GM18517 (cell line): ENCODE measurements around the gene DNAH8.

Experiments used
- ATAC-seq: cut with Tn5 transposase; IDR thresholded peaks from one replicate; pipeline ENCODE4 v1.9.1; 2021; ENCODE audit warnings: mild to moderate bottlenecking, moderate library complexity; ENCODE audit not compliant: unreplicated experiment

DNAH8 gene

DNA sequence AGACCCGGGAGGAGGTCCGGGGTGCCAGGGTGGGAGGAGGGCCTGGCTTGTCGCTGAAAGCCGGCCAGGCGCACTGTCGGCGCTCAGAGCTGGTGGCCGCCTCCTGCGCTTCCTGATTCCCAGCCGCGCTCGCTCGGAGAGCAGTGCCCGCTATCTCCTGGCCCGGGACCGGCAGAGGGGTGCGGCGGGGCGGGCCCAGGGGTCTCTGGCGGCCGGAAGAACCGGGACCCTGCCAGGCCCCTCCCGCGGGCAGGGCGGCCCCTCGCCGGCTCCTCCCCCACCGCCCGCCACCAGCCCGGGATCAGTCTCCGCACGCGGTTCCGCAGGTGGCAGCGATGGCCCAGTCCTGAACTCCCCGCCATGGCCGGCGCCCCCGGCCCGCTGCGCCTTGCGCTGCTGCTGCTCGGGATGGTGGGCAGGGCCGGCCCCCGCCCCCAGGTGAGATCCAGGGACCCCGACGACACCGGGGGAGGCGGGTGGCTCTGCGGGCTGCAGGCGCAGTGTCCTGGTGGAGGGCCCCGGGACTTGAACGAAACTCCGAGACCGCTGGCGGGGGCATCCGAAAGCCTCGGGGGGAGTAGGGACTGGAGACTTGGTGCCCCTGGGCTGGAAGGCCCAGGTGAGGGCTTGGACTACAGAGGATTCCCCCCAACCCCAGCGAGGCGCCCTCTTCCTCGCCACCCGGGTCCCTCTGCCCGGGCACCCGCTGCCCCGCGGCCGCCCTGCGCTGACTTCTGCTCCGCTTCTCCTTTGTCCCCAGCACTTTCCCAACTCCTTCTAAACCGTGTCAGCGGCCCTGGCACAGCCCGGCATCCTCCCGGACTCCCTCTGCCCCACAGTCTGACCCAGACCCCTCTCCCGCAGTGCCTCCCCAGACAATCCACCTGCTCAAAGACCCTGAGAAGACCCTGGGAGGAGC lies 333.6 kb downstream of the DNAH8 start, which contains the start of gene GLP1R:
GLP1R (plus strand) TSS at position 301 of the 919 bp plus-strand sequence; CDS start at position 361, 60 bp downstream.
- ATAC-seq = no peak

DNA sequence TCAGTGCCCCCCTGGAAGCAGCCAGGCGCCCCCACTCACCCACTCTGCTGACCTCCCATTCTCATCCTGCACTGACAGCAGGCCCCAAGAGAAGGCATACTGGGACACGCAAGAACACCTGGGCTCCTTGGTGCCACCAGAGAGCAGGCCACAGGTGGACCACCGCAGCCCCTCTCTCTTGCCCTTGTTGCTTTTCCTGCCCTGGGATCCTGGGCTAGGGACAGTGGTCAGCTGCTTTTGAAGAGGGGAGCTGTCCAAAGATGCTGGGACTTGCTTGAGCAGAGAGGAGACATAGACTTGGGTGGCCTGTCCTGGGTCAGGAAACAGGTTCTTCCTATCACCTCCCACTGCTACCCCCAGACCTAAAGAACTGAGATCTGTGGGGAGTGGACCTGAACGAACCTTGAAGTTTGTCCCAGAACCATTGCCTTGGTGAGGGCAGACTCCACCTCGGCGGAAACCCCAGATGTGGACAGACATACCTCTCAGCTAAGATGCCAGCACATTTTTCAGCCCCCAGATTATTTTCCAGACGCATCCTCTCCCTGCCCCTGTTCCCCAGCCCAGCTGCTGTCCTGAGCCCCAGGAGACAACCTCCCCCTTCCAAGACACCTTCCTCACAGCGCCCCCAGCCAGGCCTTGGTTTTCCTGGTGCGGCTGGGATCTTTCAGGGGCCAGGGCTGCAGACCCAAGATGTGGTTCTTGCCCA lies 334.6 kb downstream of the DNAH8 start:
- ATAC-seq = no peak

DNA sequence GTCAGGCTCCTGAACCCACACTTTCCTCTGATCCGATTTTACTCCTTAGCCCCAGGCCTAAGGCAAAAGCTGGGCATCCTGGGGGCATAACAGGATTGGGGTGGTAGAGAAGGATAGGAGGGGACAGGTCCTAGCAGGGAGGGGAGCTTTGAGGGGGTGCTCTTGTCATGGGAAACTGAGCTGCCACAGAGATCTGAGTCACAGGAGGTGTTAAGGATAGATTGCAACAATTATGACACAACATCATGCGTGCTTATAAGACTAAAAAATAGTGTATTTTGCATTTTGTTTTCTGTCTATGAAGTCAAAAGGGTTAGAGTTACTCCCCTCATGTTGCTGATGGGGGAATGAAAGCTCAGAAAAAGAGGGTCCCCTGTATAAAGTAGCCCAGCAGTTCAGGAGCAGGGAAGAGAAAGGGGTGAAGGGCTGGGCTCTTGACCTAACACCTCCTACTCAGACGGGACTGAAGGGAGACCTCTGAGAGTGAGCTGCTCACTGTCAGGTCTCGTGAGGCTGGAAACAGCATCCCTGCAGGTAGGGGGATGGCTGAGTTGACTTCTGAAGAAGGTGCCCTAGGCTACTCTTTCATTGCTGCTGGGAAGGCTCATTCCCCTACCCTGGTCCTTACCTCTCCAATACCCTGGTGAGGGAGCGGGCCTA lies 335.5 kb downstream of the DNAH8 start:
- ATAC-seq = no peak

DNA sequence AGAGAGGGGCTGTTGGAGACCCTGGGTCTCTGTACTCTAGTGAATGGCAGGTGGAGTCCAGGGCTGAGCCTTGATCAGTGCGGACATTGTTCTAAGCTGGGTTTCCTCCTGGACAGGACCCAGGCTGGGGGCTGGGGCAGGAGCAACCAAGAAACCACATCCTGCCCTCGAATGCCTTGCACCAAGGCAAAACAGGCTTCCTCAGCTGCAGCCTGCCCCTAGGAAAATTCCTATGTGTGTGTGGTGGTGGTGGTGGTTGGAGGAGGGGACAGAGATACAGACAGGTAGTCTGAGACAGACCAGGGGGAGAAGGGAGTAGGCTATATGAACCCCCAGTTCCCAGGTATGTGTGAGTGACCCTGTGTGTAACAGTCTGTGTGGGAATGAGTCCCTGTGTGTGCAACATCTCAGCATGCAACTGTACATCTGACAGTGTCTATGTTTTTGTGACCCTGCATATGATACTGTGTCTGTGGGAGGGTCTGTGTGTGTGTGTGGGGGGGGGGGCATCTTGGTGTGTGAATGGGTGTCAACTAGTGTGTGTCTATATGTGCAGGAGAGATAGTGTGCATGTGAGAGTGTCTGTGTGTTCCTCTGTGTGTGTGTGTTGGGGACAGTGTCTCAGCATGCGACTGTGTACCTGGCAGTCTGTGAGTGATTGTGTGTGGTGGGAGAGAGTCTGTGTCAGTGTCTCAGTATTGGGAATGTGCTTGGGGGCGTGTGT lies 336.4 kb downstream of the DNAH8 start:
- no peak for ATAC-seq

DNA sequence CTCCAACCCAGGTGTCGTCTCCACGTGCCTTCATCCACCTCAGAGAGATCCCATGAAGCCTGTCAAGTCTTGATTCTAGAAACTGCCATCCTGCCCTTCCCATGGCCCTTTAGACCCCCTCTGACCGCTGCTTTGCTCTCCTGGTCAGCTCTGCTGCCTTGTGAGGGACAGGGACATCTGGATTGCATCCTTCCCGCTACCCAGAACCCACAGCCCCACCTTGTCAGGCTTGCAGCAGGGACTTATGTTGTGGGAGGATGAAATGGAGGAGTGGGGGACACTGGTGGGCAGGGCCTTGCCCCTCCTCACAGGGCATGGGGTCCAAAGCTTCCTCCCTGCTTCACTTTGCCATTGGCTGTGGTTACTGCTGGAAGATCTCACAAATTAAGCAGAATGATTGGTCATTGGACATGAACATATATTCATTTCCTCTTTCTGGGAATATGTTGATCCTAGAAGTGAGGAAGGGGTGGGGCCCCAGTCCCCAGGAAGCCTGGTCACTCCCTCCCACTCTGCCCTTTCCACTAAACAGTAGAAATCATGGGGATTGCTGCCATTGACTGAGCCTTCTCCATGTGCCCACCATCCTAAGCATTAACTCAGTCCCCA lies 338.0 kb downstream of the DNAH8 start:
- no peak for ATAC-seq

DNA sequence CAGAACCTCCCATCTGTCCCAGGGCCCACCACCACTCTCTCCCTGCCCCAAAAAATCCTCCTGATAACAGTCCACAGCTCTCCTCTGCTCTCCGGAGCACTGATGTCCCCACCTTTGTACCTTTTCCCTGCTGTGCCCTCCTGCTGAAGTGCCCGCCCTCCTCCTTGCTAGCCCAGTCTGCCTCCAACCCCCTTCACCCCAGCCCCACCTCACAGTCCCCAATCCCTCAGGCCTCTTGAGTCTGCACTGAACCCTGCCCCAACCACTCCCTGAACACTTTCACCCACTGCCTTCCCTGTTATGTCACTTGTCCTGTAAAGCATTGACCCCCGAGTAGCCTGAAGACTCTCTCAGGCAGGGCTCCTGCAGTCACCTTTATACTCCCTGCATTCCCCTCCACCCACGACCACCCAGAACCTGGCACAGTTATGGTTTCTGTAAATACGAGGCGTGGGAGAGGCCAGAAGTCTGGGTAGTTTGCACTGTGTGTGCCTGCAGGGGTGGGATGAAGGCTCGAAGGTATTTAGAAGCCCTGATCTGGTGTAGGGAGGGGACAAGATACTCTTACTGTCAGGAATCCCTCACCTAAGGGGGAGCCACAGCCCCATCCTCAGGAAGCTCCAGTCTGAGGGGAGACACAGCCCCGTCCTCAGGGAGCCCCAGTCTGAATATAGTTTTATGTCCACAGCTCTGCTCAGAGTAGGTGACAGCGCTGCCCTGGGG lies 338.9 kb downstream of the DNAH8 start:
- ATAC-seq = no peak

DNA sequence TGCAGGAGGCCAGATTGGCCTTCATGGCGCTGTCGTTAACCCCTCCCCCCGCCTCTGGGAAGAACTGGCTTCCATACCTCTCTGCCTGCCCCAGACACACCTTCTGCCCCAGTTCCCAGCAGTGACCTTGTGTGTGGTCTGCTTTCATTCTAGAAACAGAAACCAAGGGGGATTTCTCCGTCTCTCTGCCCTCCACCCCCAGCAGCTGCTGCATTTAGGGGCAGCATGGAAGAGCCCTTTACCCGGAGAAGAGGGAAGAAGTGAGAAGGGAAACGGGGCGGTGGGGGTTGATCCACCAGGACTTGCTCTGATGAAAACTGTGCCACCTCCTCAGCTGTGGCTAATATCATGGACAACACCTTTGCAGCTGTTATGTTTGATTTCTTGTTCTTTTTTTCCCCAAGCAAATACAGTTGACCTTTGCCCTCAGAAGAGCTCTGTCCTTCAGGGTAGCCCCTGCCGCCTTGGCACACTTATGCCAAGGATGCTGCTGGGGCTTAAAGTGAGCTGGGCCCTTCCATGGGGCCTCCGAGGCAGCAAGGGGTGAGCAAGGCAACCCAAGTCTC lies 339.5 kb downstream of the DNAH8 start:
- no peak for ATAC-seq

DNA sequence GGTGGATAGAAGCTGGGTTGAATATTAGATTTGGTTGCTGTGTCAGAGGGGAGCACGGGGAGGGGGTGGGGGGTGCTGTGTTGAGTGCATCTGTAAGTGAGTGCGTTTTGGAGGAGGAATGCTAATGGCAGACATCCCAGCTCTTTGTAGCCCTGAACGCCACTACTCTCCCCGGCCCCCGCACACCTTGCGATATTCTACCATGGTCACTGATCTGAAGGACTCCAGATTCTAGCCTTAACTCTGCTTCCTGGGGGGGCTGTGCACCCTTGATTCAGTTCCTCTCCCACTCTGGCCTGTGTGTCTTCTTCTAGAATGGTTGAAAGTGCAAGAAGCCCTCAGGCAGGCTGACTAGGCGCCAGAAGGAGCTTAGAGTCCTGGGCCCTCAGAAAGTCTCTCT lies 340.6 kb downstream of the DNAH8 start:
- no peak for ATAC-seq

DNA sequence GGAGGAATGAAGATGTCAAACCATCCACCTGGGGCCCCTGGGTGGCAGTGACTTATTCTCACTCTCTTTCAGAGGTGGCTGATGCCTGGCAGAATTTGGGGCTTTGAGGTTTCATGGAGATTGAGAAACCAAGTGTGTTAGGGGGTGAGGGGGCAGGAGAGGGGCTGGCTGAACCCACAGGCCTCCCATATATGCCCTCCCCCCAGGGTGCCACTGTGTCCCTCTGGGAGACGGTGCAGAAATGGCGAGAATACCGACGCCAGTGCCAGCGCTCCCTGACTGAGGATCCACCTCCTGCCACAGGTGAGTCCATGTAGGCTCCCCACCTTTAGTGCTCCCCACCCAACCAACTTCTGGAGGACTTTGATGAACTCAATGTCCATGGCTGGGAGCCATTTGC lies 341.1 kb downstream of the DNAH8 start:
- no peak for ATAC-seq

DNA sequence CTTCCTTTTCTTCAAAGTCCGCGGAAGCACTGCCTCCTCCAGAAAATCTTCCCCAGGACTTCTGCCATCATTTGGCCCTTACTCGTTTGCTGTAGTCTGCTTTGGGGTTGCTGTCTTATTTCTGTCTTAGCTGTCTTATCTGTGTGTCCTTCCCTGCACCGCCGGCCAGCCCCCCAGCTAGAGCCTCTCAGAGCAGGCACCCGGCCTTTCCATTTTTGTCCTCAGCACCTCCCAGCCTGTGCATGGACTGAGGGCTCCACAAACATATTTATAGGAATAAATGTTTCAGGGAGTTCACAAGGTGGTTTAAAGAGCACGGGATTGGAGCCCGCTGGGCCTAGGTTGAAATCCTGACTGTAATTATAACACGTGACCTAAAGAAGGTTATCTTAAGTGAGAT lies 341.6 kb downstream of the DNAH8 start:
- no peak for ATAC-seq

DNA sequence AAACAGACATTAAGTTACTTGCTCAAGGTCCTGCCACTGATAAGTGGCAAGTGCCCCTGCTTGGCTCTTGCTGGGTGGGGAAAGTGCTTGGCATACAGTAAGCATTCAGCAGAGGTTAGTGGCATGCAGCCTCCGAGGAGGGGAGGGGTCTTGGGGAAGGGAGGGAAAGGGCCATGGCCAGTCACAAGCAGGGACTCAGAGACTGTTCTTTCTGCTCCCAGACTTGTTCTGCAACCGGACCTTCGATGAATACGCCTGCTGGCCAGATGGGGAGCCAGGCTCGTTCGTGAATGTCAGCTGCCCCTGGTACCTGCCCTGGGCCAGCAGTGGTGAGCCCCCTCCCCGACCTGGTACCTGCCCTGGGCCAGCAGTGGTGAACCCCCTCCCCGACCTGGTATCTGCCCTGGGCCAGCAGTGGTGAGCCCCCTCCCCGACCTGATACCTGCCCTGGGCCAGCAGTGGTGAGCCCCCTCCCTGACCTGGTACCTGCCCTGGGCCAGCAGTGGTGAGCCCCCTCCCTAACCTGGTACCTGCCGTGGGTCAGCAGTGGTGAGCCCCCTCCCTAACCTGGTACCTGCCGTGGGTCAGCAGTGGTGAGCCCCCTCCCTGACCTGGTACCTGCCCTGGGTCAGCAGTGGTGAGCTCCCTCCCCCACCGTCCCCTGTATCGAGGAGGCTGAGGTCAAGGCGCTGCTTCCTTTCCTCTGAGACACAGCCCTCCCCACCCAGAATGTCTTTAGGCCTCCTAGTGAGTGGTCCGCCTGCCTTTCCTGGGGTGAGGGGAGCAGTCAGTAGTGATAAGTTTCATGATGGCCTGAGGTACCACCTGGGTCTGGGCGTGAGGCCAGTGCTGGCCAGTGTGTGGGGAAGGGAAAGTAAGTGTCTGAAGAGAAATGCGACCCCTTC lies 342.4 kb downstream of the DNAH8 start:
- no peak for ATAC-seq

DNA sequence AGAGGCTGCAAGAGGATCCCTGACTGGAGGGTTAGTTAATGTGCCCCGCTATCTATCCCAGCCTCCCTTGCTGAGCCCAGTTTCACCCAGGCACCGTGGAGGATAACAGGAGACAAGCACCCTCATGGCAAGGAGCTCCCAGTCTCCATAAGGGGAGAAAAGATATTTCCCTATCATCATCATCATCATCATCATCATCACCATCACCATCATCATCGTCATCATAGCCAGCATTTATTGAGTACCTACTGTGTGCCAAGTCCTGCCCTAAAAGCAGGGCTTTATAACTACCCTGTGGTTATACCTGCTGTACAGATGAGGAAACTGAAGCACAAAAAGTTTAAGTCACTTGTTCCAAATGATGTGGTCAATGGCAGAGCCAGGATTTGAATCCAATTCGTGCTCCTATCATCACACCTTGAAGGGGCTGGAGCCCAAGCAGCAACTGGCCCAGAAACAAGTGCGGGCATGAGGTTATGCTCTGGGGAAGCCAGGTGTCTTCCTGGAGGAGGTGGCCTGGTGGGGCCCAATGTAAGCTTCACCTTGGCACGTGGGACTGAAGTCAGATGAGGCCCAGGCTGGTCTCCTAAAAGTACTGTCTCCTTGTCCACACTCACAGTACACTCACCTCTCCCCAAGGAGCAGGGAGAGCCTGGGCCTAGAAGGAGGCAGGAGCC lies 343.5 kb downstream of the DNAH8 start:
- no peak for ATAC-seq

DNA sequence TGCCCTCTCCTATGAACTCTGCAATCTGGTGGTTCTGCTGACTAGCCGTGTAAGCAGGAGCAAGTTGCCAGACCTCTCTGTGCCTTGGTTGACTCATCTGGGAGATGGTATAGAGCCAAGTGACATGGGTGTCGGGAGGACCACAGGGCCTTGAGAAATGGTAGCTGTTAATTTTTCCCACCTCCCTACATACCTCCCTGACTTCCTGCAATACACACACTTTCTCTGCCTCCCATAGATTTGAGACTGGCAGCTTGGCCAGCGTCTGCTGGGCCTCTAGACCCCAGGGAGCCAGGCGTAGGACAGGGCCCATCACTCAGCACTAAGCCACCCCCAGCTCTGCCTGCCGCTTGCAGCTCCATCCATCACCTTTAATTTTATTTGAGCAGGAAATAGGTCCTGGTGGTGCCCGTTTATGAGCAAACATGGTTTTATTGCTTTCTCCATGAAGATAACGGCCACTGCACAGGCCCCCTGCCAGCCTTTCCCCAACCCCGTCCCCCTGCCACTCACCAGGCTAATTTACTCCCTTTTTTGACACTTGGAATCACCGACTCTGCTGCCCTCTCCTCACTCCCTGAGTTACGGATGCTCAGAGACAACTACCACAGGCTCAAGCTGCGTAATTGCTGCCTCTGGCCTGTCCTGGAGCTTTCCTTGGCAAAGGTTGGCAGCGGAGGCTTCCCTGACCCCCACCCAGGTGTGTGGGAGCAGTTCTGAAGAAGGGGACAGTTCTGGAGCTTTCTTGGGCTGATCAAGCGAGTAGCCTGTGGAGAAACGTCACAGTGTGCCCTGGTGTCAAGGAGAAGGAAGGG lies 344.6 kb downstream of the DNAH8 start:
- no peak for ATAC-seq

DNA sequence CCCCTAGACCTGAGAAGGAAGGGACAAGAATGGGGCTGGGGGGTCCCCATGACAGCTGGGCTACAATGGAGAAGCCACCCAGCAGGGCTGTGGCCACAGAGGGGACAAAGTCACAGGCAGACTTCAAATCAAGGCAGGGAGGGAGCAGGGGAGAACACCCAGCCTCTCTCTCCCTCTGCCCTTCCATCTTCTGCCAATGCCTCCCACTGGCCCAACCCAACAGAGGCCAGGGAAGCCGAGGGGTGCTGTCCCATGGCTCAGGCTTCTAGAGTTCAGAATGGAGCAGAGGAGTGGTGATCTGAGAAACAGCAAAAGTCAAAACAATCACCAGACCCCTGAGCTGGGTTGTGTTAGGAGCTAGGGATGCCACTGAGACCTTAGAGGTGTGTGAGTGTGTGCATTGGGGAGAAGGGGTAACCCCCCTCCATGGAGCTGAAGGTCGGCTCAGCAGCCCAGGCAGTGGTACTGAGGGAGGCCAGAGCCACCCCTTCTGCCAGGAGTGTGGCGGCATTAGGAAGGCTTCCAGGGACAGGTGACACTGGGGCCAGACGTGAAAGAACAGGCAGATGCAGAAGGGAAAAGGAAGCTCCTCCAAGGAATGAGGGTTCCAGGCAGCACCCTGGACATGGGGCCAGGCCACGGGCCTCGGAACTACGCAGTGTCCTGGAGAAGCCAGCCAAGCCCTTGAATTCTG lies 345.5 kb downstream of the DNAH8 start:
- ATAC-seq = no peak

DNA sequence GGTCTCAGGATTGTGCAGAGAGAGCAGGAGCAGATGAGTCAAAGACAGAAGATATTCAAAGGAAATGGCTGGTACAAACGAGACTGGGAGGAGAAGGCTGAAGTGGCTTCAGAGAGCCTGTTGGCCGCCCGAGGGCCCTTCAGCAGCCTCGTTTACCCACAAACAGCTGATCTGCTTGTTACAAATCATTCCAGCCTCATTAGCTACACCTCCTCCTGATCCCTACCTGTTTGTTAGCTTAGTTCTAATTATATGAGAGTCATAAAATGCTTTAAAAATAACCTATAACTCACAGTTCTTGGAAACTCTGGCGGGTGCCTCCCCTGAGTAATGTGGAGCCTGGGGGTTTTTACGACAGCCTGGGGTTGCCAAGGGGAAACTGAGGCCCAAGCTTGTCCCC lies 346.1 kb downstream of the DNAH8 start:
- no peak for ATAC-seq

DNA sequence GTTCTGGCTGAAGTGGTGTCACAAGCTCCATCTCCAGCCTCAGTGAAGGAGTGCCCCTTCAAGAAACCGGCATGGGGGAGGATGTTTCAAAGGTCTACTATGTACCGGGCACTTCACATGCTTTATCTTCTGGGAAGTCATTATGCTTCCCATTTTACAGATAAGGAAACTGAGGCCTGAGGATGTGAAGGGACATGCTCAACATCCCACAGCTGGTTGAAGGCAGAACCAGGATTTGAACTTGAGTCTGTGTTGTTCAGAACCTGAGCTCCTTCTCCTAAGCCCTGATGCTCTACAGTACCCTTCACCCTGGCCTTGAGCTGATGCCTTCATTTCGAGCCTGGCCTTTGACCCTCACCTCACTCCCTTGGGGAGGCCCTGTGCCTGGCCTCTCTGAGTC lies 346.5 kb downstream of the DNAH8 start:
- ATAC-seq = no peak
